ENCODE results near the gene BNIP1. TPM values are rescaled to one million over a fixed set of nuclear protein-coding genes. Genes with fewer than 3 reads are reported as not detected.
A peak's percentile ranks its signal among the peaks of the same experiment; 100 is the strongest.

Gene BNIP1
- total RNA-seq, 2 donors from 2014 or later: 6.8 to 7.3 TPM

- peaks cover 18% of the 10 kb centered on the region for H3K36me3 Mint-ChIP-seq (ENCODE audit: low read depth)
- H3K9me3 Mint-ChIP-seq: no peaks in the 10 kb centered on the region
- H3K27me3 Mint-ChIP-seq (ENCODE audit: insufficient read depth): no peaks in the 10 kb centered on the region
- no peak overlapping the region for H3K27ac Mint-ChIP-seq
- H3K36me3 ChIP-seq (ENCODE audit: control insufficient read depth, insufficient read depth, low read length): peaks cover 19% of the 10 kb centered on the region
- H3K4me1 Mint-ChIP-seq: no peaks in the 10 kb centered on the region
- H3K4me3 Mint-ChIP-seq: no peak overlapping the region
- no peaks in the 10 kb centered on the region for H3K9me3 ChIP-seq (ENCODE audit: control insufficient read depth, low read length)
- H3K27ac ChIP-seq (ENCODE audit: low read depth, low read length): no peak overlapping the region
- H3K4me1 ChIP-seq (ENCODE audit: control insufficient read depth, insufficient read depth, low read length): no peaks in the 10 kb centered on the region
- DNase-seq: no peak
- no peaks in the 10 kb centered on the region for H3K27me3 ChIP-seq (ENCODE audit: control insufficient read depth, insufficient read depth, low read length, poor library complexity, severe bottlenecking)
- H3K4me3 ChIP-seq (ENCODE audit: low read length): no peak overlapping the region
- TF ChIP-seq CTCF (conservative IDR thresholded peaks at IDR 0.05): no peak
- H3K9ac ChIP-seq (ENCODE audit: extremely low read depth, low read length, poor library complexity, severe bottlenecking): no peak overlapping the region
- 60% methylated on average over 3 of the region's 3 CpGs; no CpG with 5 or more reads in 1 of the 2 experiments for WGBS, 2 experiments (ENCODE audit: insufficient coverage in 1 of 2, insufficient read length in 1 of 2)
Measured at GRCh38 chr5:173159256-173159655, 14.9 kb downstream of the BNIP1 start.

- H3K9me3 Mint-ChIP-seq: no peaks in the 10 kb centered on the region
Measured at GRCh38 chr5:173161148-173161547, 16.8 kb downstream of the BNIP1 start.

DNA sequence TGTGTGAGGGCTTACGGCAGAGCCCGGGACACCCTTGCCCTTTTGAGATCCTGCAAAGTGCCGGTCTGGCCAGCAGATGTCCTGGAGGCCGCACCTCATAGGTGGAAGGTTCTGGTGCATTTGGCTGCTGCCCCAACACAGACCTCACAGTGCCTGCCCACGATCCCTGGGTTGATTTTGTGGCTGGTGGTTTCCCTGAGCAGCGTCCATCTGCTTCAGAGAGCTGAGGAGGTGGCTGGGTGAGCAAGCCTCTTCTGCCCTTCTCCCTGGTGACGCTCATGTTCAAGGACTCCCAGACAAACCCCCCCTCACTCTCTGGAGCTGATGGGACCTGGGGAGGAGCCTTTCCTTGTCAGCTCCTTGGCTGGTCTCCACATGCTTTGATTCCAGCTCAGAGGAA, 18.9 kb downstream of the BNIP1 start:
- peak; percentile 66 for DNase-seq
- no peaks in the 10 kb centered on the region for H3K9me3 ChIP-seq (ENCODE audit: control insufficient read depth, low read length)
- no peak overlapping the region for H3K4me3 ChIP-seq (ENCODE audit: low read length)
- H3K9ac ChIP-seq (ENCODE audit: extremely low read depth, low read length, poor library complexity, severe bottlenecking): no peak overlapping the region
- no peak overlapping the region for H3K27ac ChIP-seq (ENCODE audit: low read depth, low read length)
- H3K9me3 Mint-ChIP-seq: no peaks in the 10 kb centered on the region
- no peaks in the 10 kb centered on the region for H3K27me3 Mint-ChIP-seq (ENCODE audit: insufficient read depth)
- H3K4me1 ChIP-seq (ENCODE audit: control insufficient read depth, insufficient read depth, low read length): no peaks in the 10 kb centered on the region
- H3K36me3 ChIP-seq (ENCODE audit: control insufficient read depth, insufficient read depth, low read length): peaks cover 12% of the 10 kb centered on the region
- TF ChIP-seq CTCF (conservative IDR thresholded peaks at IDR 0.05): peak; percentile 49
- no peaks in the 10 kb centered on the region for H3K27me3 ChIP-seq (ENCODE audit: control insufficient read depth, insufficient read depth, low read length, poor library complexity, severe bottlenecking)
- H3K27ac Mint-ChIP-seq: peak overlapping the region; percentile 55
- H3K36me3 Mint-ChIP-seq (ENCODE audit: low read depth): peaks cover 3% of the 10 kb centered on the region
- 75 to 95% methylated on average over 4 to 7 of the region's 7 CpGs for WGBS, 2 experiments (ENCODE audit: insufficient coverage in 1 of 2, insufficient read length in 1 of 2)
- H3K4me1 Mint-ChIP-seq: no peaks in the 10 kb centered on the region
- H3K4me3 Mint-ChIP-seq: no peak overlapping the region

More at GRCh38 chr5:173161148-173161547, 16.8 kb downstream of the BNIP1 start:
- no peaks in the 10 kb centered on the region for H3K4me1 Mint-ChIP-seq
- H3K4me1 ChIP-seq (ENCODE audit: control insufficient read depth, insufficient read depth, low read length): no peaks in the 10 kb centered on the region
- no peak overlapping the region for H3K4me3 ChIP-seq (ENCODE audit: low read length)
- H3K4me3 Mint-ChIP-seq: no peak overlapping the region
- DNase-seq: no peak
- no peak overlapping the region for H3K27ac Mint-ChIP-seq
- WGBS, 2 experiments (ENCODE audit: insufficient coverage in 1 of 2, insufficient read length in 1 of 2): 87 to 100% methylated on average over 1 to 5 of the region's 5 CpGs
- H3K27me3 ChIP-seq (ENCODE audit: control insufficient read depth, insufficient read depth, low read length, poor library complexity, severe bottlenecking): no peaks in the 10 kb centered on the region
- H3K27me3 Mint-ChIP-seq (ENCODE audit: insufficient read depth): no peaks in the 10 kb centered on the region
- peaks cover 12% of the 10 kb centered on the region for H3K36me3 ChIP-seq (ENCODE audit: control insufficient read depth, insufficient read depth, low read length)
- no peaks in the 10 kb centered on the region for H3K9me3 ChIP-seq (ENCODE audit: control insufficient read depth, low read length)
- no peak overlapping the region for H3K27ac ChIP-seq (ENCODE audit: low read depth, low read length)
- no peak for TF ChIP-seq CTCF (conservative IDR thresholded peaks at IDR 0.05)
- H3K9ac ChIP-seq (ENCODE audit: extremely low read depth, low read length, poor library complexity, severe bottlenecking): no peak overlapping the region
- H3K36me3 Mint-ChIP-seq (ENCODE audit: low read depth): peaks cover 11% of the 10 kb centered on the region

Measured in endodermal cell (in vitro differentiated cells).